HG03175 (cell line): ENCODE results near the gene TMOD1.
"Not testable (repeated sequence)": the region's sequence is repeated elsewhere in the genome, so short reads cannot be mapped to it uniquely, and the experiment has no call there.

ENCODE experiments used
- ATAC-seq: cut with Tn5 transposase; IDR thresholded peaks from one replicate; pipeline ENCODE4 v1.9.1; 2021; ENCODE audit warnings: mild to moderate bottlenecking, moderate library complexity; ENCODE audit not compliant: unreplicated experiment

TMOD1 gene

GRCh38 chr9:97564291-97565175, 63.1 kb downstream of the TMOD1 start:
- ATAC-seq = no peak

GRCh38 chr9:97565262-97565661, 63.8 kb downstream of the TMOD1 start:
- no peak for ATAC-seq

- ATAC-seq = no peak
Measured at GRCh38 chr9:97567182-97567893, 65.9 kb downstream of the TMOD1 start.

- ATAC-seq = no peak
Measured at GRCh38 chr9:97567894-97568202, 66.4 kb downstream of the TMOD1 start.

- no peak for ATAC-seq
Measured at GRCh38 chr9:97568461-97569275, 67.2 kb downstream of the TMOD1 start.

GRCh38 chr9:97570899-97571298, 69.4 kb downstream of the TMOD1 start:
- ATAC-seq = no peak

- no peak for ATAC-seq
Measured at GRCh38 chr9:97571664-97572063, 70.2 kb downstream of the TMOD1 start.

- ATAC-seq = no peak
Measured at GRCh38 chr9:97572196-97572891, 70.9 kb downstream of the TMOD1 start.

- ATAC-seq = no peak
Measured at GRCh38 chr9:97572892-97573365, 71.5 kb downstream of the TMOD1 start.

GRCh38 chr9:97573482-97574073, 72.1 kb downstream of the TMOD1 start:
- no peak for ATAC-seq

- ATAC-seq = not testable (repeated sequence)
Measured at GRCh38 chr9:97574101-97574571, 72.7 kb downstream of the TMOD1 start.

- ATAC-seq = not testable (repeated sequence)
Measured at GRCh38 chr9:97574921-97575672, 73.6 kb downstream of the TMOD1 start.

GRCh38 chr9:97575673-97576200, 74.3 kb downstream of the TMOD1 start:
- ATAC-seq = no peak

- no peak for ATAC-seq
Measured at GRCh38 chr9:97577051-97577450, 75.6 kb downstream of the TMOD1 start.

- no peak for ATAC-seq
Measured at GRCh38 chr9:97578846-97579245, 77.4 kb downstream of the TMOD1 start.

- no peak for ATAC-seq
Measured at GRCh38 chr9:97579914-97580313, 78.4 kb downstream of the TMOD1 start.

GRCh38 chr9:97581590-97581989, 80.1 kb downstream of the TMOD1 start:
- not testable (repeated sequence) for ATAC-seq

- ATAC-seq = not testable (repeated sequence)
Measured at GRCh38 chr9:97584778-97585177, 83.3 kb downstream of the TMOD1 start.

GRCh38 chr9:97586909-97587308, 85.4 kb downstream of the TMOD1 start:
- ATAC-seq = not testable (repeated sequence)
